ENCODE results near the gene GLIS2.

- TF ChIP-seq CTCF (IDR thresholded peaks at IDR 0.05; ENCODE audit: low read length) (no peak), EZH2 (IDR thresholded peaks at IDR 0.05; ENCODE audit: borderline replicate concordance, low read length) (no peak)
These were observed 25.4 kb downstream of the GLIS2 start for GRCh38 chr16:4341250-4341649.

Measured in OCI-LY1 (cell line).